Central memory CD8-positive, alpha-beta T cell (primary cell): Measurements from ENCODE around the gene TMCO4.
"Not testable (repeated sequence)": the region's sequence is repeated elsewhere in the genome, so short reads cannot be mapped to it uniquely, and the experiment has no call there.

Source experiments
- ATAC-seq: fragments of 150-1000 bp; cut with Tn5 transposase; replicated peaks from 2 replicates; pipeline ENCODE4 v1.10.0; 2022; ENCODE audit warnings: mild to moderate bottlenecking, moderate FRiP score, moderate number of reproducible peaks; ENCODE audit not compliant: poor library complexity, severe bottlenecking; ENCODE audit errors: extremely low read depth
- DNase-seq, 2 donors: peaks; one replicate each; pipeline ENCODE4 v3.0.0; 2021; ENCODE audit warnings: low spot score in 2 of 2
- H3K27ac Mint-ChIP-seq: one replicate; pipeline ENCODE4 v1.8.0; 2022; ENCODE audit warnings: low read depth, mild to moderate bottlenecking, moderate library complexity, mixed read lengths
- H3K27me3 Mint-ChIP-seq: one replicate; pipeline ENCODE4 v1.8.0; 2022; ENCODE audit warnings: mixed read lengths
- H3K36me3 Mint-ChIP-seq: one replicate; pipeline ENCODE4 v1.8.0; 2022; ENCODE audit warnings: mild to moderate bottlenecking, moderate library complexity, mixed read lengths; ENCODE audit not compliant: insufficient read depth
- H3K4me1 Mint-ChIP-seq: one replicate; pipeline ENCODE4 v1.8.0; 2022; ENCODE audit warnings: mixed read lengths
- H3K4me3 Mint-ChIP-seq: one replicate; pipeline ENCODE4 v1.8.0; 2022; ENCODE audit warnings: mild to moderate bottlenecking, moderate library complexity, mixed read lengths
- H3K9me3 Mint-ChIP-seq: one replicate; pipeline ENCODE4 v1.8.0; 2022; ENCODE audit warnings: mixed read lengths

Gene TMCO4

GRCh38 chr1:19648239-19648638 is 151.5 kb downstream of the TMCO4 start:
- ATAC-seq (no peak), DNase-seq (no peak)
- H3K27ac Mint-ChIP-seq, result no peak overlapping the region
- no peak overlapping the region for H3K4me3 Mint-ChIP-seq
- H3K27me3 Mint-ChIP-seq, result peaks cover 13% of the 10 kb centered on the region
- peaks cover 14% of the 10 kb centered on the region for H3K36me3 Mint-ChIP-seq
- H3K4me1 Mint-ChIP-seq, result peaks cover 19% of the 10 kb centered on the region
- no peaks in the 10 kb centered on the region for H3K9me3 Mint-ChIP-seq

GRCh38 chr1:19647643-19648042 is 152.1 kb downstream of the TMCO4 start:
- Mint-ChIP-seq H3K9me3 (no peaks in the 10 kb centered on the region), H3K4me1 (peaks cover 19% of the 10 kb centered on the region), H3K4me3 (no peak overlapping the region), H3K27ac (peak overlapping the region; percentile 64), H3K36me3 (peaks cover 12% of the 10 kb centered on the region), H3K27me3 (peaks cover 19% of the 10 kb centered on the region)
- ATAC-seq (no peak), DNase-seq (no peak)

DNA sequence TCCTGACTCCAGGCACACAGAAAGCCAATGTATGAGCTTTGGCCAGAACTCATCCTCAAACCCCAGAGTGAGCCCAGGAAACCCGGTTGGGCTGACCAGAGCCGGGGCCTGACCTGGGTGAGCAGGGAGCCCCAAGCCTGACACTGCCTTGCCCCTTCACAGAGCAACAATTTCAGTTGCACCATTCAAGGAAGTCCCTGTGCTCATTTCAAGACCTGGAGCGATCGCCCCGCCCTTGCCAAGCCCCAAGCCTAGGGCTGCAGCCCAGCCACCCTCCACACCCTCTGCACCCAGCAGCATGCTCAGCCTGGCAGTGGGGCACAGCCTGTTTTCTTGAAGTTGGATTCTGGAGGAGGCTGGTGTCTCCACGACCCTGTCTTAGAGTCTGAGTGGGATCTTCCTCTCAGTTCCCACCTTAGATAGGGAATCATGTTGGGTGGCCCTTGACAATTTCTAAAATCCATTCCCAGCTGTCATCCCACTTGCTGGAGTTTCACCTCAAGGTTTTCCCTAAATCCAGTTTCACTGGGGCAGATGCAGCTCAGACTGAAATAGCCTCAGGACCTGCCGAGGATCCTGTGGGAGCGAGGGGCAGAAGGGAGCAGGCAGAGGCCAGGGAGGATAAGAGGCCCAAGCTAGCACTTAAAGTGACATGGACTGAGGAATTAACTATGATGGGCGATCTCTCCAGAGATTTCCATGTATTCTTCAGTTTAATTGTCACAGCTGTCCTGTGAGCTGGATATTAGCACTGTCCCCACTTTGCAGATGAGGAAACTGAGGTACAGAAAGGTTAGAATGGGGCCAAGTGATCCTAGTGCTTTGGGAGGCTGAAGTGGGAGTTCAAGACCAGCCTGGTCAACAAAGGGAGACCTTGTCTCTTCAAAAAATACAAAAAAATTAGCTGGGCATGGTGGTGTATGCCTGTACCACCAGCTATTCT is 153.1 kb downstream of the TMCO4 start:
- peak overlapping the region; percentile 98 for H3K4me3 Mint-ChIP-seq
- no peak for ATAC-seq
- peaks cover 25% of the 10 kb centered on the region for H3K27me3 Mint-ChIP-seq
- H3K4me1 Mint-ChIP-seq, result peaks cover 19% of the 10 kb centered on the region
- no peaks in the 10 kb centered on the region for H3K9me3 Mint-ChIP-seq
- peak overlapping the region; percentile 64 for H3K27ac Mint-ChIP-seq
- peaks cover 12% of the 10 kb centered on the region for H3K36me3 Mint-ChIP-seq
- DNase-seq, result no peak

DNA sequence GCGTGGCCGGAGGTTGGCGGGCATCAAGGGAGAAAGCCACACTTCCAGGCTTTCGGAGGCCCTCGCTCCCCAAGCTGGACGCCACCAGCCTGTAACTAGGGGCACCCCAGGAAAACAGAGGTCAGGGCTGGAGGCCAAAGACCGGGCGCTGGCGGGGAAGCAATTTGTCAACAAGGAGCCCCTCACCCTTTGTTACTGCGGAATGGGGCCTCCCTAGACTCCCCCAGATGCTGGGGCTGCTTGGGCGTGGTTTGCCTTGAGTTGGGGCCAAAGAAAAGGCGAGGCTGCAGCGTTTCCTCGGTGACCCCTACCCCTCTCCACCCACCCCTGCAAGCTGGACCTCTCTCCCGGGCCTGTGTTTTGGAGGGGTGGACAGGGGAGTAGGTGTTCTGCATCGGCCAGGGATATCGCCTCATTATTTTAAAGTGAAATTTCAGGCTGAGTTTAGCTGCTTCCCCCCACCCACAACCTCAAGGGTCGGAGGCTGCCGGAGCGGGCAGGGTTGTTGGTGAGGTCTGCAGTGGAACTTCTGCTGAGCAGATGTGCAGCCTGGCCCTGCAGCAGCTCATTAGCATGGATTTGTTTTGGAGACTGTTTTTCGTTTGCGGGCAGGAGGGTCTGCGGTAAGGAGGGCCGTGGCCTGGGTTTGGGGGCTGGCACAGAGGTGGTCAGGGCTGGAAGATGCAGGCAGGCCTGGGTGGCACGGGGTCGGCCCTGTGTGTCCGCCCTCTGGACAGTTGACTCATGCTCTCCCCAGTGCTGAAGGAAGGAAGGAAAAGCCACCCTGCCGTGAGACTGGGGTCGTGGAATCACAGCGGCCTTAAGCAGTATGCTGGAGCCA is 154.1 kb downstream of the TMCO4 start:
- no peaks in the 10 kb centered on the region for H3K9me3 Mint-ChIP-seq
- ATAC-seq, result no peak
- peak overlapping the region; percentile 98 for H3K27ac Mint-ChIP-seq
- H3K36me3 Mint-ChIP-seq, result peaks cover 12% of the 10 kb centered on the region
- peak overlapping the region; percentile 98 for H3K4me3 Mint-ChIP-seq
- peaks cover 19% of the 10 kb centered on the region for H3K4me1 Mint-ChIP-seq
- no peak for DNase-seq
- peaks cover 25% of the 10 kb centered on the region for H3K27me3 Mint-ChIP-seq

DNA sequence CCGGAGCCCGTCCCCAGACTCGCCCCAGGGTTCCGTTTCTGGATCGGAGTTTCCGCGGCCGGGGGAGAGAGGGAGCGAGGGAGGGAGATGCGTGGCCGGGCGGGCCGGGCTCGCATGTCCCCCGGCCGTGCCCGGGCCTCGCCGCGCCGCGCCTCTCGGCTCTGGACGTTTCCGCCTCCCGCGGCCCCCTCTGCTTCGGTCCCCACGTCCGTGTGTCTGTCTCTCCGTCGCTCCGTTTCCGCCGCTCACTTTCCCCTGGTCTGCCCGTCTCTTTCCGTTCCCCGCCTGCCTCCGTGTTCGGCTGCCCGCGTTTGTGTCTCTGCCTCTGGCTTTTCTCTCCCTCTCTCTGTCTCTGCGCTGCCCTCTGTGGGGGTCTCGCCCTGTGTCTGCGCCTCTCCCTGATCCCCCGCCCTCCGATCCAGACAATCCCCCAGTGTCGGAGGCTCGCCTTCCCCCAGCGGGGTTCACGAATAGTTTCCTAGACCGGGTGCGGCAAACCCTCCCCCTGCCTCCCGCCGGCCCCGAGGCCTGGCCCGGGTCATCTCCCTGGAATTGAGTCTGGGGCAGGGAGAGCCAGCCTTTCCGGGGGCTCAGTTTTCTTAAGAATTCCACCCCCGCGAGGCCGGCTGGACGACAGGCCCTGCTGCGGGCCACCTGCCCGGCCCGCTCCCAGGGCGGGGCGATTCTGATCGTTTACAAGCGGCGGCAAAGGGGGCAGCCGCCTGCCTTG is 154.9 kb downstream of the TMCO4 start:
- H3K4me3 Mint-ChIP-seq, result peak overlapping the region; percentile 98
- peak overlapping the region; percentile 98 for H3K27ac Mint-ChIP-seq
- peak; percentile 55 for ATAC-seq
- H3K4me1 Mint-ChIP-seq, result peaks cover 19% of the 10 kb centered on the region
- H3K27me3 Mint-ChIP-seq, result peaks cover 25% of the 10 kb centered on the region
- peaks cover 12% of the 10 kb centered on the region for H3K36me3 Mint-ChIP-seq
- no peaks in the 10 kb centered on the region for H3K9me3 Mint-ChIP-seq
- DNase-seq, result peak in 1 of 2 donors; percentile 43

DNA sequence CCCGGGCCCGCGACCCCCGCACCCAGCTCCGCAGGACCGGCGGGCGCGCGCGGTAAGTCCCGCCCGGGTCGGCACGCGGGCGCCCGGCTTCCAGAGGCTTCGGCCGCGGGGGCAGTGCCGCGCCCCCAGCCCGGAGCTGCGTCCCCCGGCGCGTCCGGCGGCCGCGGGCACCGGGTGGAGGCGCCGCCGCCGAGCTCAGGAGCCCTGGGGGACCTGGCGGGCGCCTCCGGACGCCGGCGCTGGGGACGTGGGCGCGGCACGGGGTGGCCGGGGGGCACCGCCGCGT is 155.4 kb downstream of the TMCO4 start:
- Mint-ChIP-seq H3K4me3 (peak overlapping the region; percentile 98), H3K4me1 (peaks cover 19% of the 10 kb centered on the region), H3K36me3 (peaks cover 12% of the 10 kb centered on the region), H3K27ac (peak overlapping the region; percentile 98), H3K9me3 (no peaks in the 10 kb centered on the region), H3K27me3 (peaks cover 25% of the 10 kb centered on the region)
- DNase-seq, result no peak
- ATAC-seq, result peak; percentile 8

- peak; percentile 90 for ATAC-seq
- DNase-seq, result peak; percentile 41 to 59
- Mint-ChIP-seq H3K4me3 (peak within 1 kb of the TSS; percentile 98), H3K27ac (peak within 1 kb of the TSS; percentile 98), H3K4me1 (peaks cover 19% of the 10 kb centered on the region), H3K9me3 (no peaks in the 10 kb centered on the region), H3K36me3 (peaks cover 12% of the 10 kb centered on the region), H3K27me3 (peaks cover 25% of the 10 kb centered on the region)
Measured at GRCh38 chr1:19643602-19644394, 155.9 kb downstream of the TMCO4 start, which contains the start of gene NBL1. Gene NBL1, plus strand, starts transcription at chr1:19644311. Its CDS starts 10,720 bp downstream, at chr1:19655031.

- peaks cover 19% of the 10 kb centered on the region for H3K4me1 Mint-ChIP-seq
- H3K4me3 Mint-ChIP-seq, result peak overlapping the region; percentile 79
- ATAC-seq (no peak), DNase-seq (no peak)
- H3K36me3 Mint-ChIP-seq, result peaks cover 11% of the 10 kb centered on the region
- peaks cover 25% of the 10 kb centered on the region for H3K27me3 Mint-ChIP-seq
- H3K27ac Mint-ChIP-seq, result no peak overlapping the region
- H3K9me3 Mint-ChIP-seq, result no peaks in the 10 kb centered on the region
Measured at GRCh38 chr1:19643121-19643520, 156.6 kb downstream of the TMCO4 start.

- Mint-ChIP-seq H3K36me3 (peaks cover 8% of the 10 kb centered on the region), H3K27me3 (peaks cover 25% of the 10 kb centered on the region), H3K4me3 (no peak overlapping the region), H3K27ac (no peak overlapping the region), H3K9me3 (no peaks in the 10 kb centered on the region), H3K4me1 (peaks cover 12% of the 10 kb centered on the region)
- DNase-seq (no peak), ATAC-seq (no peak)
Measured at GRCh38 chr1:19640363-19641316, 159.1 kb downstream of the TMCO4 start.

DNA sequence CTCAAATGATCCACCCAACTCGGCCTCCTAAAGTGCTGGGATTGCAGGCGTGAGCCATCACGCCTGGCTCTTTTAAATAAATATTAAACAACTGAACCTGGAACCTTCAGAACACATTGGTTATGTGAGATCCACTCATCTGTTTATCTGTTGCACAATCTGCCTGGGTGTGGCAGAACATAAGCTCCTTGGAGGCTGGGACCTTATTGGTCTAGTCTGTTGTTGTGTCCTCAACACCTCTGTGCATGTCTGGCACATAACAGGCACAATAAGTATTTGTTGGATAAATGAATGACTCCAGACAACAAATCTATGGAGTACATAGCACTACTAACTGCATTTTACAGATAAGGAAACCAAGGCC is 159.7 kb downstream of the TMCO4 start:
- ATAC-seq (no peak), DNase-seq (no peak)
- no peaks in the 10 kb centered on the region for H3K9me3 Mint-ChIP-seq
- H3K27ac Mint-ChIP-seq, result no peak overlapping the region
- peaks cover 11% of the 10 kb centered on the region for H3K4me1 Mint-ChIP-seq
- peaks cover 8% of the 10 kb centered on the region for H3K36me3 Mint-ChIP-seq
- peaks cover 21% of the 10 kb centered on the region for H3K27me3 Mint-ChIP-seq
- H3K4me3 Mint-ChIP-seq, result no peak overlapping the region

- H3K4me3 Mint-ChIP-seq, H3K4me1 Mint-ChIP-seq, H3K27ac Mint-ChIP-seq, H3K36me3 Mint-ChIP-seq, H3K9me3 Mint-ChIP-seq, DNase-seq, ATAC-seq: not testable (repeated sequence)
- H3K27me3 Mint-ChIP-seq, result peaks cover 14% of the 10 kb centered on the region
Measured at GRCh38 chr1:19639228-19639627, 160.5 kb downstream of the TMCO4 start.
